Sigmoid colon (tissue), 4 donors: ENCODE measurements around the gene ARGLU1.

ENCODE experiments used
- EP300 ChIP-seq, 4 donors: sonication (generic); formaldehyde crosslinking; IDR thresholded peaks; one replicate each; pipeline ENCODE4 v1.6.1; 2017; ENCODE audit warnings: antibody characterized with exemption in 4 of 4
- POLR2A ChIP-seq, 2 donors: fragments of 450-650 bp; IDR thresholded peaks; one replicate each; pipeline ENCODE4 v1.6.1; 2016; ENCODE audit warnings: antibody characterized with exemption in 2 of 2, mild to moderate bottlenecking in 2 of 2, moderate library complexity in 2 of 2
- POLR2AphosphoS5 ChIP-seq, 4 donors: sonication (generic); formaldehyde crosslinking; IDR thresholded peaks; one replicate each; pipeline ENCODE4 v1.6.1; 2017; ENCODE audit warnings: antibody characterized with exemption in 4 of 4
- TF ChIP-seq, protein P1 (sequence below), 4 experiments: fragments of 450-650 bp in 3 of 4; fragments of 200-600 bp in 1 of 4; IDR thresholded peaks; one replicate each; pipeline ENCODE4 v1.5.1; 2016 to 2019; ENCODE audit warnings: antibody characterized with exemption in 4 of 4, mild to moderate bottlenecking in 3 of 4, moderate library complexity in 2 of 4

DNA sequence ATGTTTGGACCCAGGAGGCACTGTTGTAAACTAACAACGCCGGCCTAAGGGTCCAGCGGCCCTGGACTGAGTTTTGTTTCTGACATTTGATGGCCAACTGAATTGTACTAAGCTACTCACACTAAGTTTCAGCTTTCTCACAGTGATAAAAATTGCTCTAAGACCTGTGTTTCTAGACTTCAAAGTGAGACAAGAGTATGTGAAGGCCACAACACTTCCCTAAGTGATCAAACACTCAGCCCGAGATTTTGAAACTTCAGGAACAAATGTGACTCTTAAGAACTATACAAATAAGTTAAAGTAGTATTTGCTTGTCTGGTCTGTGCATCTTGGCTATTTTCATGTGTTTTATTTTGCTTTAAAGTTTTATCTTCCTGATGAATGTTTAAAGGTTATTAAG lies 62.6 kb downstream of the ARGLU1 start:
- TF ChIP-seq, protein P1, sequence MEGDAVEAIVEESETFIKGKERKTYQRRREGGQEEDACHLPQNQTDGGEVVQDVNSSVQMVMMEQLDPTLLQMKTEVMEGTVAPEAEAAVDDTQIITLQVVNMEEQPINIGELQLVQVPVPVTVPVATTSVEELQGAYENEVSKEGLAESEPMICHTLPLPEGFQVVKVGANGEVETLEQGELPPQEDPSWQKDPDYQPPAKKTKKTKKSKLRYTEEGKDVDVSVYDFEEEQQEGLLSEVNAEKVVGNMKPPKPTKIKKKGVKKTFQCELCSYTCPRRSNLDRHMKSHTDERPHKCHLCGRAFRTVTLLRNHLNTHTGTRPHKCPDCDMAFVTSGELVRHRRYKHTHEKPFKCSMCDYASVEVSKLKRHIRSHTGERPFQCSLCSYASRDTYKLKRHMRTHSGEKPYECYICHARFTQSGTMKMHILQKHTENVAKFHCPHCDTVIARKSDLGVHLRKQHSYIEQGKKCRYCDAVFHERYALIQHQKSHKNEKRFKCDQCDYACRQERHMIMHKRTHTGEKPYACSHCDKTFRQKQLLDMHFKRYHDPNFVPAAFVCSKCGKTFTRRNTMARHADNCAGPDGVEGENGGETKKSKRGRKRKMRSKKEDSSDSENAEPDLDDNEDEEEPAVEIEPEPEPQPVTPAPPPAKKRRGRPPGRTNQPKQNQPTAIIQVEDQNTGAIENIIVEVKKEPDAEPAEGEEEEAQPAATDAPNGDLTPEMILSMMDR (IDR thresholded peaks at IDR 0.05), result no peak
- no peak for TF ChIP-seq POLR2A (IDR thresholded peaks at IDR 0.05)
- no peak for TF ChIP-seq EP300 (IDR thresholded peaks at IDR 0.05)
- no peak for TF ChIP-seq POLR2AphosphoS5 (IDR thresholded peaks at IDR 0.05)
